HEK293T (cell line): ENCODE data around the gene FAM199X.

ENCODE experiments used
- BHLHE40 ChIP-seq: fragments of 450-650 bp; IDR thresholded peaks from 2 replicates; pipeline ENCODE4 v1.6.1; 2016; ENCODE audit warnings: mild to moderate bottlenecking, moderate library complexity, borderline replicate concordance
- ELF4 ChIP-seq: fragments of 450-650 bp; IDR thresholded peaks from 2 replicates; pipeline ENCODE4 v1.6.1; 2017; ENCODE audit warnings: antibody characterized with exemption
- LEF1 ChIP-seq: fragments of 450-650 bp; IDR thresholded peaks from 2 replicates; pipeline ENCODE4 v1.6.1; 2017; ENCODE audit warnings: mild to moderate bottlenecking, borderline replicate concordance
- SP1 ChIP-seq: fragments of 450-650 bp; IDR thresholded peaks from 2 replicates; pipeline ENCODE4 v1.6.1; 2017
- TARDBP ChIP-seq: fragments of 450-650 bp; IDR thresholded peaks from 2 replicates; pipeline ENCODE4 v1.6.1; 2016
- TF ChIP-seq, protein P1 (sequence below): fragments of 450-650 bp; IDR thresholded peaks from 2 replicates; pipeline ENCODE4 v1.6.1; 2016

GRCh38 chrX:104211187-104211586 is 44.9 kb downstream of the FAM199X start:
- TF ChIP-seq TARDBP (no peak), BHLHE40 (no peak), LEF1 (no peak), ELF4 (no peak), SP1 (no peak)
- TF ChIP-seq, protein P1, sequence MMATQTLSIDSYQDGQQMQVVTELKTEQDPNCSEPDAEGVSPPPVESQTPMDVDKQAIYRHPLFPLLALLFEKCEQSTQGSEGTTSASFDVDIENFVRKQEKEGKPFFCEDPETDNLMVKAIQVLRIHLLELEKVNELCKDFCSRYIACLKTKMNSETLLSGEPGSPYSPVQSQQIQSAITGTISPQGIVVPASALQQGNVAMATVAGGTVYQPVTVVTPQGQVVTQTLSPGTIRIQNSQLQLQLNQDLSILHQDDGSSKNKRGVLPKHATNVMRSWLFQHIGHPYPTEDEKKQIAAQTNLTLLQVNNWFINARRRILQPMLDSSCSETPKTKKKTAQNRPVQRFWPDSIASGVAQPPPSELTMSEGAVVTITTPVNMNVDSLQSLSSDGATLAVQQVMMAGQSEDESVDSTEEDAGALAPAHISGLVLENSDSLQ, result no peak
